ENCODE results near the gene IL7R.

DNA sequence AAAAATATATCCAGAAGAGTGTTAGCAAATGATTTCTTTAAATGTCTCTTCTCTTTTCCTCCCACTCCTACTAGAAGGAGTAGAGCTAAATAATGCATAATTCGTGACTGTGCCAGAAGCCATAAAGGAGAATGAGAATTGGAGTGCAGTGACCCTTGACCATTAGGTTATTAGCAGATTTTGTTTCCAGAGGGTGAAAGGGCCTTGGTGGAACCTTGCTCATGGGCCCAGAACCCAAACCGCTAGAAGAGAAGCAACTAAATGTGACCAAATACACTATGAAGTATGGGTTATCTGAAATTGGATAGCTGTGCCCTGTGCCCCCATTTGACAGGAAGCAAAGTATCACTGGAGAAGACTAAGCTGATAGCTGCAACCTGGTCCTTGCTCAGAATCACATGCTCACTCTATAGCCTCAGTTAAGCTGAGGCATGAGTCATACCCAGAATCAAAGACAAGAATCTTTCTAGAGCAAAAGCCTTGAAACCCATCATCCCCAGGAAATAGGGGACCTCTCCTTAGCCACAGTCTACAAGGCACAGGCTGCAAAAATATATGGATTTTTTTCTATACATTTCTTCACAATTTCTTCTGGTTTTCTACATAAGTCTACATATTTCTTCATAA is 45.5 kb downstream of the IL7R start:
- TF ChIP-seq POLR2A (IDR thresholded peaks at IDR 0.05), result no peak
- no peak for TF ChIP-seq CTCF (IDR thresholded peaks at IDR 0.05)
